ENCODE results near the gene ZNF518B. TPM values are rescaled to one million over a fixed set of nuclear protein-coding genes. Genes with fewer than 3 reads are reported as not detected.
A peak's percentile ranks its signal among the peaks of the same experiment; 100 is the strongest.

The ZNF518B gene
- total RNA-seq, 1 experiment from 2014 or later: 38.7 TPM

DNA sequence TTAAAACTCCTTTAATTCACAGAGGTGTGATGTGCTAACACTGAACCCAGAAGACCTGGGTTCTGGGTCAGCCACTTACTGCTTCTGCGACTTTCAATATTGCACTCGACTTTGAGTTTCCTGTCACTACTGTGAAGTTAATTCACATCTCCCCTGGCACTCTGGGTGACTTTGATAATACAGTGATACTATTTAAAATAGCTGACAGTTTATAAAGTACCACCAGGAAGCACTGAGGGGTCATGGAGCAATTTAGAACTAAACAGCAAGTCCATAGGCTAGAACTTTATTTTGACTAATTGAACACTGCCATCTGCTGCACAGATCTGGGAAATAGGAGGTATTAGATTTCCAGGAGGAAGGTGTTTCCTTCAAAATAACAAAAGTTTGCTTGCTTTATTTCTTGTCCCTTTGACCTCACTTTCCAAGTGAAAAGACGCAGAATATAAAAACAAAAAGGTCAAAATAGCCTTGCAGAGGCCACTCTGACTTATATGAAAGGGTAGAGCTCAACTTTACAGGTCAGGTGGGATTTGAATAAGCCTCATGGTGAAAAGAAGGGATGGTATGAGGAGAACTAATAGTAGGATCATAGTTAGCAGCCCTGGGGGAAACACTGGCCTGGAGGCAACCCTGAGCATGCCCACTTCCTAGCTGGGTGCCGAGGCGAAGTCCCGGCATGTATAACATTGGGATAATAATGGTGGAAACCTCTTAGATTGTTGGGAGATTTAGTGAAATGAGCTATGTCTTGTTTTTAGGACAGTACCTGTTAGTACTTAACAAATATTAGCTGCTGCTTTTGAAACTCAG lies 53.4 kb downstream of the ZNF518B start:
- CTCF ChIA-PET: interaction anchor here (0.9 to 3.1 kb wide), 8 partner anchors 13 to 246 kb away, joined by 3 to 29 read pairs (median 3); no protein-coding TSS in a partner anchor
- H3K9ac ChIP-seq (ENCODE audit: low read length): no peak overlapping the region
- no peak overlapping the region for H3K27ac ChIP-seq (ENCODE audit: low read depth, low read length)
- no peaks in the 10 kb centered on the region for H3K9me2 ChIP-seq (ENCODE audit: insufficient read depth)
- H3K79me2 ChIP-seq (ENCODE audit: insufficient read depth, low read length): no peaks in the 10 kb centered on the region
- H2AFZ ChIP-seq (ENCODE audit: low read depth, low read length, poor library complexity, severe bottlenecking): no peak overlapping the region
- intact Hi-C loops (cut with micrococcal nuclease): loop anchor here (1.0 to 10.0 kb wide), 4 partner anchors 131 to 642 kb away; no protein-coding TSS in a partner anchor
- no peaks in the 10 kb centered on the region; the same call in 1 of the 2 replicates for H3K27me3 ChIP-seq (ENCODE audit: insufficient read depth, low read length)
- DNase-seq (ENCODE audit: low read depth, low spot score) (peak; percentile 31), ATAC-seq (peak; percentile 84)
- no peaks in the 10 kb centered on the region for H4K20me1 ChIP-seq (ENCODE audit: insufficient read depth)
- no peak overlapping the region for H3K4me3 ChIP-seq (replicated peaks in 1 of 2; ENCODE audit: low read depth in 1 of 2, low read length in 2 of 2)
- no peaks in the 10 kb centered on the region for H3K36me3 ChIP-seq (ENCODE audit: control insufficient read depth in 1 of 2, insufficient read depth in 2 of 2, low read length in 2 of 2)
- H3K4me2 ChIP-seq (ENCODE audit: low read length): no peak overlapping the region
- no peaks in the 10 kb centered on the region for H3K4me1 ChIP-seq (ENCODE audit: control insufficient read depth in 1 of 2, insufficient read depth in 2 of 2, low read length in 2 of 2)
- no peaks in the 10 kb centered on the region for H3K9me3 ChIP-seq (ENCODE audit: control insufficient read depth in 1 of 2, insufficient read depth in 1 of 2, low read depth in 1 of 2, low read length in 2 of 2)
- POLR2A ChIA-PET: no interaction called here
- RAD21 ChIA-PET (ENCODE audit: low non-redundant PET in 1 of 2, low total read pairs in 2 of 2, uncharacterized antibody in 2 of 2, unreplicated experiment in 2 of 2): no interaction called here
- no TSS peak for BruUV-seq (replicated peaks)
- TF ChIP-seq, protein P1, sequence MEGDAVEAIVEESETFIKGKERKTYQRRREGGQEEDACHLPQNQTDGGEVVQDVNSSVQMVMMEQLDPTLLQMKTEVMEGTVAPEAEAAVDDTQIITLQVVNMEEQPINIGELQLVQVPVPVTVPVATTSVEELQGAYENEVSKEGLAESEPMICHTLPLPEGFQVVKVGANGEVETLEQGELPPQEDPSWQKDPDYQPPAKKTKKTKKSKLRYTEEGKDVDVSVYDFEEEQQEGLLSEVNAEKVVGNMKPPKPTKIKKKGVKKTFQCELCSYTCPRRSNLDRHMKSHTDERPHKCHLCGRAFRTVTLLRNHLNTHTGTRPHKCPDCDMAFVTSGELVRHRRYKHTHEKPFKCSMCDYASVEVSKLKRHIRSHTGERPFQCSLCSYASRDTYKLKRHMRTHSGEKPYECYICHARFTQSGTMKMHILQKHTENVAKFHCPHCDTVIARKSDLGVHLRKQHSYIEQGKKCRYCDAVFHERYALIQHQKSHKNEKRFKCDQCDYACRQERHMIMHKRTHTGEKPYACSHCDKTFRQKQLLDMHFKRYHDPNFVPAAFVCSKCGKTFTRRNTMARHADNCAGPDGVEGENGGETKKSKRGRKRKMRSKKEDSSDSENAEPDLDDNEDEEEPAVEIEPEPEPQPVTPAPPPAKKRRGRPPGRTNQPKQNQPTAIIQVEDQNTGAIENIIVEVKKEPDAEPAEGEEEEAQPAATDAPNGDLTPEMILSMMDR (IDR thresholded peaks at IDR 0.05 in 2 of 3, conservative IDR thresholded peaks at IDR 0.05 in 1 of 3; ENCODE audit: borderline replicate concordance in 1 of 3, insufficient read depth in 1 of 3, low read depth in 2 of 3, low read length in 2 of 3): peak; percentile 42 to 81 (median 58)
- TF ChIP-seq SIN3A (IDR thresholded peaks at IDR 0.05; ENCODE audit: low read depth): no peak
- TF ChIP-seq RAD21 (IDR thresholded peaks at IDR 0.05; ENCODE audit: low read depth): peak; percentile 76

DNA sequence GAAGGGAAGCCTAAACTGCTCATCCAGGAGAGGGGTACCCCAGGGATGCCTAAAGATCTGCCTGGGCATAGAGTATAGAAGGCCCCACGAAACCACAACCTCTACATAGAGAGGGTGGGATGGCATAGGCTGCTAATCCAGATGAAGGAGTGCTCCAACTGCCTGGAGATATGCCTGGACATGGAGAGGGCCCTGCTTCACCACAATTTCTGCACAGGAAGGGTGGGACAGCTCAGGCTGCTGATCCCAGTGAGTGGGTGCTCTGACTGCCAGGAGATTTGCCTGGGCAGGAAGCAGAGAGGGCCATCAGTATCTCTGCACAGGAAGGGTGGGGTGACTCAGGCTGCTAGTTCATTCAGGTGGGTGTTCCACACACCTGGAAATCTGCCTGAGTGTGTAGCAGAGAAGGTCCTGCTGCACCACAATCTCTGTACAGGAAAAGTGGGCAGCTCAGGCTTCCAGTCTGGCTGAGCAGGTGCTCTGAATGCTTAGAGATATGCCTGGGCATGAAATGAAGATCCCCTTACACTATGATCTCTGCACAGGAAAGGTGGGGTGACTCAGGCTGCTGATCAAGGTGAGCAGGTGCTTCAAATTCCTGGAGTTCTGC lies 61.1 kb downstream of the ZNF518B start:
- H3K9me2 ChIP-seq (ENCODE audit: insufficient read depth): no peaks in the 10 kb centered on the region
- no peak overlapping the region for H3K9ac ChIP-seq (ENCODE audit: low read length)
- DNase-seq (ENCODE audit: low read depth, low spot score): no peak
- H3K4me2 ChIP-seq (ENCODE audit: low read length): no peak overlapping the region
- H3K36me3 ChIP-seq (ENCODE audit: control insufficient read depth in 1 of 2, insufficient read depth in 2 of 2, low read length in 2 of 2): no peaks in the 10 kb centered on the region
- CTCF ChIA-PET: no interaction called here
- H4K20me1 ChIP-seq (ENCODE audit: insufficient read depth): no peaks in the 10 kb centered on the region
- no peak overlapping the region for H3K27ac ChIP-seq (ENCODE audit: low read depth, low read length)
- RAD21 ChIA-PET (ENCODE audit: low non-redundant PET in 1 of 2, low total read pairs in 2 of 2, uncharacterized antibody in 2 of 2, unreplicated experiment in 2 of 2): no interaction called here
- POLR2A ChIA-PET: no interaction called here
- no peak for ATAC-seq
- intact Hi-C loops (cut with micrococcal nuclease): no loop called here
- no TSS peak for BruUV-seq (replicated peaks)
- H3K9me3 ChIP-seq (ENCODE audit: control insufficient read depth in 1 of 2, insufficient read depth in 1 of 2, low read depth in 1 of 2, low read length in 2 of 2): no peaks in the 10 kb centered on the region; a peak in 1 of 4 replicates
- no peaks in the 10 kb centered on the region for H3K4me1 ChIP-seq (ENCODE audit: control insufficient read depth in 1 of 2, insufficient read depth in 2 of 2, low read length in 2 of 2)
- no peaks in the 10 kb centered on the region for H3K79me2 ChIP-seq (ENCODE audit: insufficient read depth, low read length)
- H3K27me3 ChIP-seq (ENCODE audit: insufficient read depth, low read length): no peaks in the 10 kb centered on the region
- H3K4me3 ChIP-seq (replicated peaks in 1 of 2; ENCODE audit: low read depth in 1 of 2, low read length in 2 of 2): no peak overlapping the region
- no peak overlapping the region for H2AFZ ChIP-seq (ENCODE audit: low read depth, low read length, poor library complexity, severe bottlenecking)
- TF ChIP-seq, protein P2, sequence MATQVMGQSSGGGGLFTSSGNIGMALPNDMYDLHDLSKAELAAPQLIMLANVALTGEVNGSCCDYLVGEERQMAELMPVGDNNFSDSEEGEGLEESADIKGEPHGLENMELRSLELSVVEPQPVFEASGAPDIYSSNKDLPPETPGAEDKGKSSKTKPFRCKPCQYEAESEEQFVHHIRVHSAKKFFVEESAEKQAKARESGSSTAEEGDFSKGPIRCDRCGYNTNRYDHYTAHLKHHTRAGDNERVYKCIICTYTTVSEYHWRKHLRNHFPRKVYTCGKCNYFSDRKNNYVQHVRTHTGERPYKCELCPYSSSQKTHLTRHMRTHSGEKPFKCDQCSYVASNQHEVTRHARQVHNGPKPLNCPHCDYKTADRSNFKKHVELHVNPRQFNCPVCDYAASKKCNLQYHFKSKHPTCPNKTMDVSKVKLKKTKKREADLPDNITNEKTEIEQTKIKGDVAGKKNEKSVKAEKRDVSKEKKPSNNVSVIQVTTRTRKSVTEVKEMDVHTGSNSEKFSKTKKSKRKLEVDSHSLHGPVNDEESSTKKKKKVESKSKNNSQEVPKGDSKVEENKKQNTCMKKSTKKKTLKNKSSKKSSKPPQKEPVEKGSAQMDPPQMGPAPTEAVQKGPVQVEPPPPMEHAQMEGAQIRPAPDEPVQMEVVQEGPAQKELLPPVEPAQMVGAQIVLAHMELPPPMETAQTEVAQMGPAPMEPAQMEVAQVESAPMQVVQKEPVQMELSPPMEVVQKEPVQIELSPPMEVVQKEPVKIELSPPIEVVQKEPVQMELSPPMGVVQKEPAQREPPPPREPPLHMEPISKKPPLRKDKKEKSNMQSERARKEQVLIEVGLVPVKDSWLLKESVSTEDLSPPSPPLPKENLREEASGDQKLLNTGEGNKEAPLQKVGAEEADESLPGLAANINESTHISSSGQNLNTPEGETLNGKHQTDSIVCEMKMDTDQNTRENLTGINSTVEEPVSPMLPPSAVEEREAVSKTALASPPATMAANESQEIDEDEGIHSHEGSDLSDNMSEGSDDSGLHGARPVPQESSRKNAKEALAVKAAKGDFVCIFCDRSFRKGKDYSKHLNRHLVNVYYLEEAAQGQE (IDR thresholded peaks at IDR 0.05; ENCODE audit: low read depth): no peak
- TF ChIP-seq, protein P1 (IDR thresholded peaks at IDR 0.05 in 2 of 3, conservative IDR thresholded peaks at IDR 0.05 in 1 of 3; ENCODE audit: borderline replicate concordance in 1 of 3, insufficient read depth in 1 of 3, low read depth in 2 of 3, low read length in 2 of 3): no peak
- TF ChIP-seq EGR1 (IDR thresholded peaks at IDR 0.05; ENCODE audit: low read depth) (no peak), CEBPB (IDR thresholded peaks at IDR 0.05; ENCODE audit: low read depth) (no peak), ELF1 (IDR thresholded peaks at IDR 0.05; ENCODE audit: borderline replicate concordance, low read depth) (no peak), YY1 (IDR thresholded peaks at IDR 0.05; ENCODE audit: extremely low read depth, insufficient replicate concordance, low read depth, low read length) (no peak)
